PC-9 (cell line): ENCODE measurements around the gene SLC25A29.

Source experiments
- EZH2 ChIP-seq: fragments of 200-600 bp; sonication (generic); IDR thresholded peaks from 2 replicates; pipeline ENCODE4 v1.8.0; 2017; ENCODE audit warnings: antibody characterized with exemption, low read depth
- TF ChIP-seq, protein P1 (sequence below): fragments of 200-600 bp; sonication (generic); conservative IDR thresholded peaks from 2 replicates; pipeline ENCODE4 v1.6.1; 2017; ENCODE audit warnings: mixed run types, antibody characterized with exemption, mild to moderate bottlenecking, moderate library complexity

DNA sequence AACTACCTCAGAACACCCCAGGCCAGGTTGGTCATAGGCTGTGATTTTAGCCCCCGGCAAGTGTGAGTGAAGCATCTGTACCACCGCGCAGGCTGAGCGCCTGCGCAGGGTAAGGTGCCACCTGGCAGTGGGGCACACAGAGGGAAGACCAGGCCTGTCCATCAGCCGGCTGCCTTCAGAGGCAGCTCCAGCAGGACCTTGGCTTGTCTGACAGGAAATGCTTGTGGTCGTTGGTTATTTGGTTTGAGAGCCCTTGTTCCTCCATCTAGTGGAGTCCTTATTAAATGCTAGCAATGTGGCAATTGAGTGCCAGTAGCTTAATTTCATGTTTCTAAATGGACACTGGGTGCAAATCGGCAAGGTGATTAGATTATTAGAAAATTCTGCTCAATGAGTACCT, 27.5 kb downstream of the SLC25A29 start:
- TF ChIP-seq, protein P1, sequence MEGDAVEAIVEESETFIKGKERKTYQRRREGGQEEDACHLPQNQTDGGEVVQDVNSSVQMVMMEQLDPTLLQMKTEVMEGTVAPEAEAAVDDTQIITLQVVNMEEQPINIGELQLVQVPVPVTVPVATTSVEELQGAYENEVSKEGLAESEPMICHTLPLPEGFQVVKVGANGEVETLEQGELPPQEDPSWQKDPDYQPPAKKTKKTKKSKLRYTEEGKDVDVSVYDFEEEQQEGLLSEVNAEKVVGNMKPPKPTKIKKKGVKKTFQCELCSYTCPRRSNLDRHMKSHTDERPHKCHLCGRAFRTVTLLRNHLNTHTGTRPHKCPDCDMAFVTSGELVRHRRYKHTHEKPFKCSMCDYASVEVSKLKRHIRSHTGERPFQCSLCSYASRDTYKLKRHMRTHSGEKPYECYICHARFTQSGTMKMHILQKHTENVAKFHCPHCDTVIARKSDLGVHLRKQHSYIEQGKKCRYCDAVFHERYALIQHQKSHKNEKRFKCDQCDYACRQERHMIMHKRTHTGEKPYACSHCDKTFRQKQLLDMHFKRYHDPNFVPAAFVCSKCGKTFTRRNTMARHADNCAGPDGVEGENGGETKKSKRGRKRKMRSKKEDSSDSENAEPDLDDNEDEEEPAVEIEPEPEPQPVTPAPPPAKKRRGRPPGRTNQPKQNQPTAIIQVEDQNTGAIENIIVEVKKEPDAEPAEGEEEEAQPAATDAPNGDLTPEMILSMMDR: no peak
- TF ChIP-seq EZH2: no peak
